Thymus (tissue), 11 donors: ENCODE measurements around the gene PFKM. TPM values are rescaled to one million over a fixed set of nuclear protein-coding genes. Genes with fewer than 3 reads are reported as not detected.

Experiments used
- DNase-seq, 9 donors: peaks; one replicate each; pipeline ENCODE4 v3.0.0-alpha.2; 2013; ENCODE audit warnings: low spot score in 9 of 9, low read depth in 6 of 9, missing footprints in 1 of 9
- H3K27ac ChIP-seq, 2 donors: one replicate each; pipeline ENCODE4 v1.5.1; 2013; ENCODE audit warnings: control low read depth in 1 of 2, low read depth in 1 of 2, low read length in 1 of 2, mild to moderate bottlenecking in 1 of 2, moderate library complexity in 1 of 2
- H3K27me3 ChIP-seq, 2 donors: one replicate each; pipeline ENCODE4 v1.5.1; 2013; ENCODE audit warnings: low read length in 1 of 2; ENCODE audit not compliant: control insufficient read depth in 2 of 2, insufficient read depth in 1 of 2
- H3K36me3 ChIP-seq, 2 donors: one replicate each; pipeline ENCODE4 v1.5.1; 2013; ENCODE audit warnings: low read length in 1 of 2, mild to moderate bottlenecking in 1 of 2, moderate library complexity in 1 of 2; ENCODE audit not compliant: control insufficient read depth in 2 of 2, insufficient read depth in 2 of 2
- H3K4me1 ChIP-seq, 2 donors: one replicate each; pipeline ENCODE4 v1.5.1; 2013; ENCODE audit warnings: low read length in 2 of 2; ENCODE audit not compliant: control insufficient read depth in 2 of 2, insufficient read depth in 2 of 2
- H3K4me3 ChIP-seq, 2 donors: one replicate each; pipeline ENCODE4 v1.5.1; 2013; ENCODE audit warnings: low read length in 2 of 2, control low read depth in 1 of 2, mild to moderate bottlenecking in 1 of 2
- H3K9me3 ChIP-seq, 2 donors: one replicate each; pipeline ENCODE4 v1.5.1; 2013; ENCODE audit warnings: low read length in 1 of 2, mild to moderate bottlenecking in 1 of 2; ENCODE audit not compliant: control insufficient read depth in 2 of 2, insufficient read depth in 1 of 2
- WGBS: extraction: QIAGEN DNeasy Blood & Tissue Kit; methylation state at CpG from one replicate; pipeline ENCODE4 v1.1.7; 2013; 5-methylcytosine and 5-hydroxymethylcytosine counted together
- polyA plus RNA-seq: library from polyadenylated mRNA; stranded (reverse); fragments of 200-250 nt; gene quantifications from one replicate; pipeline ENCODE4 v1.2.3, GENCODE V29; 2013
- total RNA-seq: library from RNA; stranded (reverse); fragments of 120-200 nt; gene quantifications from one replicate; pipeline ENCODE4 v1.2.4, GENCODE V29; 2013
- donor health status: healthy.

The PFKM gene
- total and polyA plus RNA-seq, 2 donors: 12.8 to 16.1 TPM

GRCh38 chr12:48080285-48080684 is 38.9 kb upstream of the PFKM start:
- no peaks in the 10 kb centered on the region for H3K9me3 ChIP-seq
- H3K27me3 ChIP-seq: no peaks in the 10 kb centered on the region
- peaks cover 18 to 41% of the 10 kb centered on the region in 2 donors for H3K36me3 ChIP-seq
- no peak overlapping the region for H3K27ac ChIP-seq
- no peaks in the 10 kb centered on the region for H3K4me1 ChIP-seq
- no peak for DNase-seq
- 97% methylated on average over 5 of the region's 5 CpGs for WGBS
- no peak overlapping the region for H3K4me3 ChIP-seq

GRCh38 chr12:48080821-48081220 is 38.3 kb upstream of the PFKM start:
- Histone ChIP-seq H3K36me3 (peaks cover 20 to 42% of the 10 kb centered on the region in 2 donors), H3K4me3 (no peak overlapping the region), H3K27ac (no peak overlapping the region), H3K4me1 (no peaks in the 10 kb centered on the region), H3K9me3 (no peaks in the 10 kb centered on the region), H3K27me3 (no peaks in the 10 kb centered on the region)
- 99% methylated on average over 3 of the region's 3 CpGs for WGBS
- DNase-seq: no peak

- Histone ChIP-seq H3K4me1 (no peaks in the 10 kb centered on the region), H3K27me3 (no peaks in the 10 kb centered on the region), H3K4me3 (no peak overlapping the region), H3K27ac (no peak overlapping the region), H3K9me3 (no peaks in the 10 kb centered on the region), H3K36me3 (peaks cover 25 to 60% of the 10 kb centered on the region in 2 donors)
- 96% methylated on average over 1 of the region's 1 CpG for WGBS
- DNase-seq: no peak
These were observed 35.1 kb upstream of the PFKM start for GRCh38 chr12:48084066-48084465.

GRCh38 chr12:48084841-48085460 is 34.2 kb upstream of the PFKM start:
- no peak overlapping the region for H3K27ac ChIP-seq
- 96% methylated on average over 12 of the region's 12 CpGs for WGBS
- no peaks in the 10 kb centered on the region for H3K9me3 ChIP-seq
- peaks cover 28 to 64% of the 10 kb centered on the region in 2 donors for H3K36me3 ChIP-seq
- no peaks in the 10 kb centered on the region for H3K4me1 ChIP-seq
- no peaks in the 10 kb centered on the region for H3K27me3 ChIP-seq
- no peak overlapping the region for H3K4me3 ChIP-seq
- no peak for DNase-seq

- no peaks in the 10 kb centered on the region for H3K4me1 ChIP-seq
- H3K9me3 ChIP-seq: no peaks in the 10 kb centered on the region
- 95% methylated on average over 3 of the region's 3 CpGs for WGBS
- no peak overlapping the region for H3K4me3 ChIP-seq
- no peak overlapping the region for H3K27ac ChIP-seq
- H3K36me3 ChIP-seq: peaks cover 29 to 68% of the 10 kb centered on the region in 2 donors
- H3K27me3 ChIP-seq: no peaks in the 10 kb centered on the region
- no peak for DNase-seq
These were observed 32.8 kb upstream of the PFKM start for GRCh38 chr12:48086327-48086726.

- Histone ChIP-seq H3K4me1 (no peaks in the 10 kb centered on the region), H3K9me3 (no peaks in the 10 kb centered on the region), H3K4me3 (no peak overlapping the region), H3K36me3 (peaks cover 25 to 59% of the 10 kb centered on the region in 2 donors), H3K27me3 (no peaks in the 10 kb centered on the region), H3K27ac (no peak overlapping the region)
- no peak for DNase-seq
- 96% methylated on average over 1 of the region's 1 CpG for WGBS
These were observed 26.6 kb upstream of the PFKM start for GRCh38 chr12:48092611-48093010.

- Histone ChIP-seq H3K9me3 (no peaks in the 10 kb centered on the region), H3K27ac (no peak overlapping the region), H3K36me3 (no peaks in the 10 kb centered on the region), H3K27me3 (no peaks in the 10 kb centered on the region), H3K4me3 (peak overlapping the region in 1 of 2 donors; percentile 76), H3K4me1 (peaks cover 8 to 11% of the 10 kb centered on the region in 2 donors)
- no peak for DNase-seq
- WGBS: 85% methylated on average over 4 of the region's 4 CpGs
These were observed 14.6 kb upstream of the PFKM start for GRCh38 chr12:48104531-48104930.

GRCh38 chr12:48105321-48105866 is 13.8 kb upstream of the PFKM start:
- H3K9me3 ChIP-seq: no peaks in the 10 kb centered on the region
- peak in 5 of 9 donors; percentile 19 to 59 (median 28) for DNase-seq
- H3K36me3 ChIP-seq: no peaks in the 10 kb centered on the region
- peak overlapping the region; percentile 95 to 96 for H3K27ac ChIP-seq
- no peaks in the 10 kb centered on the region for H3K27me3 ChIP-seq
- H3K4me3 ChIP-seq: peak overlapping the region; percentile 76 to 77
- under 1% methylated on average over 30 of the region's 30 CpGs for WGBS
- H3K4me1 ChIP-seq: peaks cover 8 to 11% of the 10 kb centered on the region in 2 donors

GRCh38 chr12:48105867-48106680 is 13.1 kb upstream of the PFKM start, which contains the start of gene SENP1:
Gene SENP1, minus strand, starts transcription at chr12:48106079. Its CDS starts 4,607 bp downstream, at chr12:48101472.
- Histone ChIP-seq H3K9me3 (no peaks in the 10 kb centered on the region), H3K4me1 (peaks cover 8 to 11% of the 10 kb centered on the region in 2 donors), H3K27ac (peak within 1 kb of the TSS; percentile 95 to 96), H3K4me3 (peak within 1 kb of the TSS; percentile 76 to 77), H3K27me3 (peaks cover 0 to under 1% of the 10 kb centered on the region in 2 donors), H3K36me3 (no peaks in the 10 kb centered on the region)
- DNase-seq: peak; percentile 77 to 94 (median 84)
- WGBS: under 1% methylated on average over 53 of the region's 53 CpGs
